Neuronal stem cell (in vitro differentiated cells): ENCODE measurements around the gene MAP3K5.

Experiments used
- DNase-seq: peaks from one replicate; pipeline ENCODE4 v3.0.0-alpha.2; 2013; ENCODE audit warnings: low spot score
- H2AFZ ChIP-seq: one replicate; pipeline ENCODE4 v1.6.1; 2013; ENCODE audit warnings: mild to moderate bottlenecking, low read length, inconsistent platforms
- H2AK5ac ChIP-seq: 2 replicates; pipeline ENCODE4 v1.6.1; 2013; ENCODE audit warnings: low read depth, mild to moderate bottlenecking, inconsistent platforms, low read length, moderate library complexity, mixed read lengths
- H2BK120ac ChIP-seq: 2 replicates; pipeline ENCODE4 v1.6.1; 2013; ENCODE audit warnings: low read depth, mild to moderate bottlenecking, inconsistent platforms, low read length, moderate library complexity, mixed read lengths
- H2BK12ac ChIP-seq: one replicate; pipeline ENCODE4 v1.6.1; 2013; ENCODE audit warnings: low read length, inconsistent platforms
- H2BK15ac ChIP-seq: 2 replicates; pipeline ENCODE4 v1.6.1; 2013; ENCODE audit warnings: mild to moderate bottlenecking, low read length, inconsistent platforms, mixed read lengths
- H2BK5ac ChIP-seq: one replicate; pipeline ENCODE4 v1.6.1; 2013; ENCODE audit warnings: inconsistent platforms, mild to moderate bottlenecking, low read length, moderate library complexity
- H3K14ac ChIP-seq: one replicate; pipeline ENCODE4 v1.6.1; 2013; ENCODE audit warnings: low read length, inconsistent platforms
- H3K18ac ChIP-seq: 2 replicates; pipeline ENCODE4 v1.6.1; 2013; ENCODE audit warnings: low read length, inconsistent platforms
- H3K23ac ChIP-seq: 2 replicates; pipeline ENCODE4 v1.6.1; 2013; ENCODE audit warnings: low read depth, mild to moderate bottlenecking, mixed read lengths, low read length, inconsistent platforms; ENCODE audit not compliant: poor library complexity
- H3K27ac ChIP-seq: replicated peaks from 3 replicates; pipeline ENCODE4 v1.5.1; 2013; ENCODE audit warnings: low read length, inconsistent platforms
- H3K27me3 ChIP-seq, 3 experiments: 2 replicates each; pipeline ENCODE4 v1.6.1; 2013; ENCODE audit warnings: low read length in 3 of 3, mild to moderate bottlenecking in 2 of 3, inconsistent platforms in 1 of 3, low read depth in 1 of 3, mixed read lengths in 1 of 3, moderate library complexity in 1 of 3; ENCODE audit not compliant: control insufficient read depth in 3 of 3, insufficient read depth in 3 of 3
- H3K36me3 ChIP-seq, 2 donors: replicated peaks in 1 of 2; 2 replicates each; pipeline ENCODE4 v1.6.1; 2013; ENCODE audit warnings: low read length in 2 of 2; ENCODE audit not compliant: control insufficient read depth in 2 of 2, insufficient read depth in 2 of 2
- H3K4ac ChIP-seq: 2 replicates; pipeline ENCODE4 v1.6.1; 2013; ENCODE audit warnings: inconsistent platforms, mild to moderate bottlenecking, low read length, moderate library complexity
- H3K4me1 ChIP-seq, 2 donors: 1 replicate in 1 of 2; 2 replicates in 1 of 2; pipeline ENCODE4 v1.6.1; 2013; ENCODE audit warnings: low read length in 2 of 2, low read depth in 1 of 2; ENCODE audit not compliant: control insufficient read depth in 2 of 2, insufficient read depth in 1 of 2
- H3K4me2 ChIP-seq: one replicate; pipeline ENCODE4 v1.6.1; 2013; ENCODE audit warnings: mild to moderate bottlenecking, low read length, inconsistent platforms; ENCODE audit not compliant: insufficient read depth, poor library complexity, severe bottlenecking
- H3K4me3 ChIP-seq, 2 donors: 2 replicates each; pipeline ENCODE4 v1.5.1; 2013; ENCODE audit warnings: low read length in 2 of 2, mild to moderate bottlenecking in 2 of 2, inconsistent platforms in 1 of 2, moderate library complexity in 1 of 2
- H3K79me1 ChIP-seq: one replicate; pipeline ENCODE4 v1.6.1; 2013; ENCODE audit warnings: low read depth, mild to moderate bottlenecking, inconsistent platforms, low read length, moderate library complexity
- H3K9ac ChIP-seq: one replicate; pipeline ENCODE4 v1.6.1; 2013; ENCODE audit warnings: mild to moderate bottlenecking, low read depth, low read length, inconsistent platforms; ENCODE audit not compliant: poor library complexity
- H3K9me3 ChIP-seq, 2 donors: replicated peaks in 1 of 2; 2 replicates each; pipeline versions ENCODE3 to v1.6.1; 2013; ENCODE audit warnings: low read length in 2 of 2, mild to moderate bottlenecking in 2 of 2, inconsistent platforms in 1 of 2, low read depth in 1 of 2, mixed read lengths in 1 of 2, moderate library complexity in 1 of 2; ENCODE audit not compliant: control insufficient read depth in 2 of 2, insufficient read depth in 1 of 2
- H4K8ac ChIP-seq: one replicate; pipeline ENCODE4 v1.6.1; 2013; ENCODE audit warnings: low read depth, mild to moderate bottlenecking, inconsistent platforms, low read length, moderate library complexity
- H4K91ac ChIP-seq: one replicate; pipeline ENCODE4 v1.6.1; 2013; ENCODE audit warnings: low read length, low read depth, mild to moderate bottlenecking, inconsistent platforms; ENCODE audit not compliant: poor library complexity
- WGBS, 2 donors: extraction: QIAGEN DNeasy Blood & Tissue Kit; methylation state at CpG; one replicate each; pipeline ENCODE4 v1.1.7; 2013; ENCODE audit warnings: missing lambda C conversion rate in 2 of 2, mixed read lengths in 1 of 2; ENCODE audit not compliant: insufficient read length in 2 of 2, insufficient replicate concordance in 1 of 2; ENCODE audit errors: extremely low coverage in 2 of 2; 5-methylcytosine and 5-hydroxymethylcytosine counted together

MAP3K5 gene

DNA sequence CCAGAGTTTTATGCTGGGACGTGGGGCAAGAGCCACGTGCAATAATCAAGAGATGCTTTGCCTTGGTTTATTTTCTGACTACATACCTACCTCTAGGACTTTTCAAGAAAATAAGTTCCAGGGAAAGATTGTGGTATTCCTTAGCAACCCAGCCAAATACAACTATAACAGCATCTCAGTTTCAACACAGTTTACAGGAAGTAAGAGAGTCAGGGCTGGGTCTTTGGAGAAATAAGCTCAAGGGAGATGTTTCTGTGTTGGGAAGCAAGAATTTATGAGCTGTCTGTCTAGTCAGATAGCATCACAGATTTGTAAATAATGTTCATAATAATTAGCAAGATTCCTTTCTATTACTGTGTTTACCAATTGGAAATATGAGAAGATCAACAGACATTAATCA, 35.1 kb downstream of the MAP3K5 start:
- Histone ChIP-seq H3K27ac (no peak overlapping the region), H3K79me1 (no peaks in the 10 kb centered on the region), H2AK5ac (no peak overlapping the region), H3K36me3 (no peaks in the 10 kb centered on the region), H4K91ac (no peak overlapping the region), H3K18ac (no peak overlapping the region), H3K27me3 (no peaks in the 10 kb centered on the region), H3K23ac (no peak overlapping the region), H3K4me2 (no peak overlapping the region), H2BK120ac (no peak overlapping the region), H2AFZ (no peak overlapping the region), H2BK5ac (no peak overlapping the region), H3K4me3 (no peak overlapping the region), H3K4me1 (peaks cover 0 to 2% of the 10 kb centered on the region in 2 donors), H3K14ac (no peak overlapping the region), H4K8ac (no peak overlapping the region), H3K9me3 (no peaks in the 10 kb centered on the region), H2BK12ac (no peak overlapping the region), H3K9ac (no peak overlapping the region), H2BK15ac (no peak overlapping the region), H3K4ac (no peak overlapping the region)
- DNase-seq = no peak
- no CpG with 5 or more reads among the region's 2 CpGs for WGBS, 2 donors

DNA sequence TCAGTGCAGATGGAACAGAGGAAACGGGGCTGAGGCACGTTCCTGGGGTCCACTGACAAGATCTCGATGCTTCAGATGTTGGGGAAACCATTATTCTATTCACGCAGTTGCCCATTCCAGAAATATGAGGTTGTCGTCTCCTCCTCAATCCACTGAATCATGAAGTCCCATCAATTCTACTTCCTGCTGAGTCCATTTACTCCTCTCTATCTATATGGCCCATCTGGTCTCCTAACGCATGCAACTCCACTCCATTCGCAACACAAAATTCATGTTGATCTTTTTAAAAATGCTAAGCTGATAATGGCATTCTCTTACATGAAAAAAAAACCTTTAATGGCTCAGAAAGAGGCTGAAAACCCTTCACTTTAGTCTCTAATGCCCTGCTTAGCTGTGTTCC, 37.5 kb downstream of the MAP3K5 start:
- H2AK5ac ChIP-seq = no peak overlapping the region
- H2BK15ac ChIP-seq = no peak overlapping the region
- no CpG with 5 or more reads among the region's 7 CpGs for WGBS, 2 donors
- H3K9ac ChIP-seq = no peak overlapping the region
- H4K91ac ChIP-seq = no peak overlapping the region
- H3K4me2 ChIP-seq = no peak overlapping the region
- peaks cover 0 to 2% of the 10 kb centered on the region in 2 donors for H3K4me1 ChIP-seq
- H2AFZ ChIP-seq = no peak overlapping the region
- H3K9me3 ChIP-seq = no peaks in the 10 kb centered on the region
- no peak for DNase-seq
- H3K27me3 ChIP-seq = no peaks in the 10 kb centered on the region
- H3K14ac ChIP-seq = no peak overlapping the region
- H2BK120ac ChIP-seq = no peak overlapping the region
- no peak overlapping the region for H3K4ac ChIP-seq
- no peak overlapping the region for H4K8ac ChIP-seq
- H3K18ac ChIP-seq = no peak overlapping the region
- no peak overlapping the region for H3K4me3 ChIP-seq
- H3K27ac ChIP-seq = no peak overlapping the region
- no peak overlapping the region for H2BK12ac ChIP-seq
- no peaks in the 10 kb centered on the region for H3K36me3 ChIP-seq
- no peaks in the 10 kb centered on the region for H3K79me1 ChIP-seq
- H2BK5ac ChIP-seq = no peak overlapping the region
- no peak overlapping the region for H3K23ac ChIP-seq

DNA sequence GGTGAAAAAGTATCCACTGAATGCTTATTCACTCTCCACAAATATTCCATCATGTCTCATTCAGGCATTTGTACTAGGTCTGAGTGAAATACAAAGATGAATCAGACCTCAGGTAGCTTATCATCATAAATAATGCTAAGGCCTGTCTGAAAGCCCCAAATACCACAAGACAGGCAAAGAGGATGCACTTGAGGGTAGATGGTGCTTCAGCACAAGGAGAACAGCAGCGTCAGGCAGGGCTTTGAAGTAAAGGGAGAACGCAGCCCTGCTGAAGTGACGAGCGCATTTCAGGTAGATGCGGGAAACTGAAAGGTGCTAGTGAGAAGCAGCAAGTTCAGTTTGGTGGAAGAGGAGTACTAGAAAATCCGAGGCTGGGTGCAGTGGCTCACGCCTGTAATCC, 38.7 kb downstream of the MAP3K5 start:
- no peak overlapping the region for H2BK12ac ChIP-seq
- H2AFZ ChIP-seq = no peak overlapping the region
- H3K23ac ChIP-seq = no peak overlapping the region
- no peak overlapping the region for H3K18ac ChIP-seq
- DNase-seq = no peak
- no peak overlapping the region for H3K4me2 ChIP-seq
- no peak overlapping the region for H3K14ac ChIP-seq
- no peak overlapping the region for H2AK5ac ChIP-seq
- H3K4ac ChIP-seq = no peak overlapping the region
- no peak overlapping the region for H2BK15ac ChIP-seq
- H4K91ac ChIP-seq = no peak overlapping the region
- no CpG with 5 or more reads among the region's 7 CpGs for WGBS, 2 donors
- H3K79me1 ChIP-seq = no peaks in the 10 kb centered on the region
- no peaks in the 10 kb centered on the region for H3K36me3 ChIP-seq
- H3K9me3 ChIP-seq = no peaks in the 10 kb centered on the region
- H3K27ac ChIP-seq = no peak overlapping the region
- peaks cover 0 to 2% of the 10 kb centered on the region in 2 donors for H3K4me1 ChIP-seq
- no peak overlapping the region for H3K4me3 ChIP-seq
- no peak overlapping the region for H2BK120ac ChIP-seq
- H4K8ac ChIP-seq = no peak overlapping the region
- no peak overlapping the region for H2BK5ac ChIP-seq
- no peaks in the 10 kb centered on the region for H3K27me3 ChIP-seq
- no peak overlapping the region for H3K9ac ChIP-seq

DNA sequence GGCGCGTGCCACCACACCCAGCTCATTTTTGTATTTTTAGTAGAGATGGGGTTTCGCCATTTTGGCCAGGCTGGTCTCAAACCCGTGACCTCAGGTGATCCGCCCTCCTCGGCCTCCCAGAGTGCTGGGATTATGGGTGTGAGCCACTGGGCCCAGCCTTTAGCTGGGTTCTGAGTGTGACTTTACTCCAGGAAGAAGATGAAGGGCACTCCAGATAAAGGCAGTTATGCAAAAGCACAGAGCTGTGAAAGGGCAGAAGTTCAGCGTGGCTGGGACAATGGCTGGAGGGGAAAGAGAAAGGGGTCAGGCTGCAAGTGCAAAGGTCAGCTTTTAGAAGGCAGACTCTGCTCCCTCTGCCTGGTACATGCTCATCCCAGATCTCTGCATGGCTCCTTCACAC, 39.7 kb downstream of the MAP3K5 start:
- H2AK5ac ChIP-seq = no peak overlapping the region
- no peak overlapping the region for H2AFZ ChIP-seq
- no peak overlapping the region for H3K23ac ChIP-seq
- peak; percentile 5 for DNase-seq
- H2BK120ac ChIP-seq = no peak overlapping the region
- H3K4ac ChIP-seq = no peak overlapping the region
- H3K9me3 ChIP-seq = no peaks in the 10 kb centered on the region
- H2BK15ac ChIP-seq = no peak overlapping the region
- H2BK12ac ChIP-seq = no peak overlapping the region
- H3K27ac ChIP-seq = no peak overlapping the region
- H3K18ac ChIP-seq = no peak overlapping the region
- no peak overlapping the region for H3K14ac ChIP-seq
- H3K9ac ChIP-seq = peak overlapping the region; percentile 35
- peaks cover 0 to 2% of the 10 kb centered on the region in 2 donors for H3K4me1 ChIP-seq
- H2BK5ac ChIP-seq = no peak overlapping the region
- H3K27me3 ChIP-seq = no peaks in the 10 kb centered on the region
- H4K91ac ChIP-seq = no peak overlapping the region
- no CpG with 5 or more reads among the region's 7 CpGs for WGBS, 2 donors
- no peak overlapping the region for H3K4me2 ChIP-seq
- H4K8ac ChIP-seq = no peak overlapping the region
- H3K79me1 ChIP-seq = no peaks in the 10 kb centered on the region
- H3K4me3 ChIP-seq = no peak overlapping the region
- H3K36me3 ChIP-seq = no peaks in the 10 kb centered on the region
